GM21825 (cell line): ENCODE measurements around the gene OR5K1.
A peak's percentile ranks its signal among the peaks of the same experiment; 100 is the strongest.

Experiments
- ATAC-seq: cut with Tn5 transposase; IDR thresholded peaks from one replicate; pipeline ENCODE4 v1.9.1; 2021; ENCODE audit warnings: mild to moderate bottlenecking, moderate library complexity; ENCODE audit not compliant: unreplicated experiment

Gene OR5K1

GRCh38 chr3:98462901-98463300 is at the start of gene OR5K1:
TSS of gene OR5K1 (plus strand) at chr3:98463201. CDS start at chr3:98469577, 6,376 bp downstream.
- ATAC-seq = no peak

GRCh38 chr3:98432575-98432974 is 30.4 kb upstream of the OR5K1 start:
- ATAC-seq = no peak

- no peak for ATAC-seq
These were observed 29.2 kb upstream of the OR5K1 start for GRCh38 chr3:98433764-98434163.

DNA sequence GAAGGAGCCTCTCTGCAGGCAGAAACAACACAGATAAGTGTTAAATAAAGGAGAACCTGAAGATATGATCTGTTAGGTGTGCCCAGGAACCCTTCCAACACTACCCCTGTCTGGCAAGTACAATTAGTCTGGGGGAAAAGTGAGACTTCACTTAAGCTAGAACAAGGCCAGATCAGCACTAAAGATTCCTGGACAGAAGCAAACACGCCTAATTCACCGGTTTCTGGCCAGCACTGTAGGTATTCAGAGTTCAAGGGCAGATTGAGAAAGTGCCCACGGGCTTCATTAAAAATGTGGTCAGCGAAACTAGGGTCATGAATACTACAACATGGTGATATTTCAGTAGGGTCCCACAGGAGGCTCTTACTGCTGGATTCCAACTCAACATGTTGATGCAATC is 28.6 kb upstream of the OR5K1 start:
- no peak for ATAC-seq

DNA sequence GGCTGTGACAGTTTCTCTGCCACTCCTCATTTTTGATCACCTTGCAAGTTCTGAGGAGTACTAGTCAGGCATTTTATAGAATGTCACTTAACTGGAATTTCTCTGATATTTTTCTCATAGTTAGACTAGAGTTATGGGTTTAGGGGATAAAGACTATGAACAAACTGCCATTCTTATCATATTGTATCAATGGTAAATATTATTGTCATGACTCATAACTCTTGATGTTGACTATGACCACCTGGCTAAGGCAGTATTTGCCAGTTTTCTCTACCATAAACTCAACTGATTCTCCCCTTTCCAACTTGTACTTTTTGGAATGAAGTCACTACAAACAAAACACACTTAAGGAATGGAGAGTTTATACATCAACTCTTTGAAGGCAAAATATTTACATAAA is 22.7 kb upstream of the OR5K1 start:
- ATAC-seq = no peak

DNA sequence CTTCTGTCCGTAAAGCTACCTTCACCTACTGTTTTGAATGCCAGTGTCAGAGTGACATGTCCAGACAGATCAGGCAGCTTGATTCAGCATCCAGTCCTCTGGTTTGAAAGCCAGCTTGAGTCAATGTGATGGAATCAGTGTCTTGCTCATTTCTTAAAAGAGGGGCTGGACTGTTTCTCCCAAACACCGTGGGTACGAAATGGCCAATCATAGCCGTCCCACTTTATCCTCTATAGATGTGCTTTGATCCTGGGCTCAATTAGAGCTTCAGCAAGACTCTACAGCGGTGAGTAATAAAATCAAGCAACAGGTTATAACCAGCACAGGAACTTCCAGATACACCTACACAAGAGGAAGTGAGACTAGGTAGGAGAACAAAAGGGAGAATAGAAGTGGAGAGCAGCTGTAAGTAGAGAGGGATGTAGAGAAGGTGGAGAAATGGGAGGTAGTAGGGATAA is 17.0 kb upstream of the OR5K1 start:
- ATAC-seq = peak; percentile 84

- no peak for ATAC-seq
These were observed 13.3 kb upstream of the OR5K1 start for GRCh38 chr3:98449606-98450193.

- ATAC-seq = no peak
These were observed 12.6 kb upstream of the OR5K1 start for GRCh38 chr3:98450372-98450771.

DNA sequence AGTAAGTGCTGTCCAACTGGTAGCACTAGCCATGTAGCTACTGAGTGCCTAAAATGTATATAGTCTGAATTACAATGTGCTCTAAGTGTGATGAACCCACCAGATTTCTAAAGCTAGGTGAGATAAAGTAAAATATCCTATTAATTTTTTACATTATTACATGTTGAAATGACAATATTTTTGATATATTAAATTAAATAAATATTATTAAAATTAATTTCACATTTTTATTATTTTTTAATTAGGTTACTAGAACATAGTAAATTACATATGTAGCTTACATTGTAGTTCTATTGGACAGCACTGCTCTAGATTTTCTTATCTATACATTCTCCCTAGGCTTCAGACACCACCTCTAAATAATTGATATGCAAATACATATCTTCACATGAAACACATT is 9.2 kb upstream of the OR5K1 start:
- no peak for ATAC-seq

- ATAC-seq = no peak
These were observed 8.1 kb upstream of the OR5K1 start for GRCh38 chr3:98454929-98455328.

- no peak for ATAC-seq
These were observed 5.5 kb upstream of the OR5K1 start for GRCh38 chr3:98457543-98457942.

- ATAC-seq = no peak
These were observed 2.8 kb upstream of the OR5K1 start for GRCh38 chr3:98460220-98460619.

- no peak for ATAC-seq
These were observed 19.9 kb downstream of the OR5K1 start for GRCh38 chr3:98482717-98483482.

DNA sequence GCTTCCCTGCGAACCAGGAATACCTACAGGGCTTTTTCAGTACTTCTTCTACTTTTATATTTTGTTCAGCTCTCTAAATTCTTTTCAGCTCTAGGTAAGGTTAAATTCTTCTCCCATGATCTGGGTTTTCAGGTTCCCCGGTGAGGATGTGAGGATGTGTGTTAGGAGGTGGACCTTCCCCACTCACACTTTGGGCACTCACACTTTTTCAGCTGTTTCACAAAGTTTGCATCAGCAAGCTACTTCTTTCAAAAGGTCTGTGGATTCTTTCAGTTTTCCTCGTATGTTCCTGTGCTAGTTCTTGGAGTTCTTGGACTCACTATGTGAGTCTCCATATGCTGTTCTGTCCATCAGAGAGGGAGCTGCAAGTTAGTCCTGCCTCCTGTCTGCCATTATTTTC is 20.6 kb downstream of the OR5K1 start:
- no peak for ATAC-seq

DNA sequence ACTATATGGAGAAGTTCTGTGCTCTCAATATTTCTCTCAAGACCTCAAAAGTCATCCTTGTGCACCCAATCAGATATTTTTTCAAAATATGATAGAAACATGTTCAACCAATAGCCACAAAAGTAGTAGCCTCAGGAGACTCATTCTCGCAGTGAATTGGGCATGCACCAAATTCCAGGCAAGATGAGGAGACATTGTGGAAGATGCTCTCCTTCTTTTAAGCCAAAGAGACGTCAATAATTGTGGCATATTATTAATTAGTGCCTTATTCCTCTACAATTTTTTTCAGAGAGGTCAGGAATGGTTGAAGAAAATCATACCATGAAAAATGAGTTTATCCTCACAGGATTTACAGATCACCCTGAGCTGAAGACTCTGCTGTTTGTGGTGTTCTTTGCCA is 34.4 kb downstream of the OR5K1 start, which contains the start of gene OR5K2:
TSS of gene OR5K2 (plus strand) at position 301 of the 400 bp plus-strand sequence. CDS start at position 301, 0 bp downstream.
- ATAC-seq = no peak

- ATAC-seq = no peak
These were observed 37.0 kb downstream of the OR5K1 start for GRCh38 chr3:98500019-98500418.

GRCh38 chr3:98501270-98501669 is 38.3 kb downstream of the OR5K1 start:
- no peak for ATAC-seq

DNA sequence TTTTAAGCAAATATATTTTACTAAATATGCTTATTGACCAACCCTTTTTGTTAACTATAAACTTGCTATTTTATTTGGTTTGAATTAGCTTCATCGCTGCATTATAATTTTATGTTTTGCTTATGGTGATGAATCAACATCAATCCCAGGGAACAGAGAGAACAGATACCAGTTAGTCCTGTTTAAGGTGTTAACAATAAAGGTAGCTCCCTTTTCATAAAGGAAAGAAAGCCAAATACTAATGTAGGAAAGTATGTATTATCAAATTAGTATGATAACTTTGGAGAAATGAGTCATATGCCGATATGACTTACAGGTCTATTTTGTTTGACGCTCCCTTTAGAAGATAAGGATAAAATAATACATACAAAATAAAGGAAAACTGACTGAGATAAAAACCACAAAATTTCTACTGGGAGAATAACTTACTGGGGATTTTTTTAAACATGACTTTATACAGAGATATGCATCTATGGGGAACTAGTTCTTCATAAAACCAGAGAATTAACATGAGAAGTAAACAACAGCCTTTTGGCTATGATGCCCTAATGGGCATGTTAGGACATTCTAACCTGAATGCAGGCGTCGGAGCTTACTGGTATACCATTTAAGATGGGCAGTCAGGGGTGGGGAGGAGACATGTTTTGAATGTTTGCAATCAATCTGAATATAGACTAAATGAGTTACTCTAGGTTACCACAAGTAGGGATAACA is 39.0 kb downstream of the OR5K1 start:
- no peak for ATAC-seq

GRCh38 chr3:98504539-98504938 is 41.5 kb downstream of the OR5K1 start:
- ATAC-seq = no peak

- ATAC-seq = no peak
These were observed 45.6 kb downstream of the OR5K1 start for GRCh38 chr3:98508582-98508981.

DNA sequence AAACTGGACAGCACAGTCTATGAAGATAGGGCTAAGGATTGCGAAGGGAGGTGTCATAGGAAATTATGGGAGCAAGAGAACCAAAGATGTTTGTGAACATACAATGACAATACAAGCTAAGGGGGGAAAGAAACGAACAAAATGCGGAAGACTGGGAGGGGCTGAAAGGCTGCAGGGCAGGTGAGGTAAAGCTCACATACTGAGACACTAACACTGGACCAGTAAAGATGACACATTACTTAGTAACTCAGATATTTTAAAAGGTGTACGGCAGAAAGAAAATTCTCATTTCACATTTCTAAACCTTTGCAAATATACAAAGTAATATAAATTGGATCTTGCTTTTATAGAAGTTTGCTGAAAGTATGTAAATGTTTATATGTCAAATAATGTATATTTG is 49.6 kb downstream of the OR5K1 start:
- ATAC-seq = no peak

DNA sequence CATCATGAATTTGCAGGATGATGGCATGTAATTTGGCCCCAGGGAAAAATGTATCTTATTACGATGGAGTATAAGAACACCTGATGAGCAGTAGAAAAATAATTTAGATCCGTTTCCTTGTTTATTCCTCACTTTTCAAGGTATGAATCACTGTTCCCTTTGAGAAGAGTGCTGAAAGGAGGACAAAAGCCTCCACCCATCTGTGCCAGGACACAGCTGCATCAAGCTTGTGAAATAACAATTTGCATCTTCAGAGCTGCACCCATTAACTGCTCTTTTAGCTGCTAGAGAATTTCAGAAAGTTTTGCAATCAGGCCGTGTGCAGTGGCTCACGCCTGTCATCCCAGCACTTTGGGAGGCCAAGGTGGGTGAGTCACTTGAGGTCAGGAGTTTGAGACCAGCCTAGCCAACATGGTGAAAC is 50.1 kb downstream of the OR5K1 start:
- no peak for ATAC-seq
